ENCODE data around the gene PODXL2. TPM values are rescaled to one million over a fixed set of nuclear protein-coding genes. Genes with fewer than 3 reads are reported as not detected.

PODXL2 gene
- total and polyA plus RNA-seq, 2 of the 8 experiments (the other 6 are each of a cell fraction or from before 2014, with no cell fraction given), result 27.6 to 31.6 TPM

- Histone ChIP-seq H3K36me3 (ENCODE audit: control insufficient read depth in 2 of 4, insufficient read depth in 4 of 4, low read length in 3 of 4) (no peaks in the 10 kb centered on the region), H3K27ac (ENCODE audit: low read depth, low read length) (no peak overlapping the region), H4K5ac (ENCODE audit: insufficient read length, low read depth, low read length) (no peak overlapping the region), H2BK120ac (replicated peaks; ENCODE audit: low read depth, low read length) (no peak overlapping the region), H2BK5ac (ENCODE audit: low read depth, low read length) (no peak overlapping the region), H3K9ac (replicated peaks in 1 of 4; ENCODE audit: extremely low read depth in 1 of 4, low read depth in 3 of 4, low read length in 3 of 4) (peak overlapping the region in 3 of 4 experiments; percentile 13 to 62 (median 40); a peak in 4 of 7 replicates), H3K23me2 (ENCODE audit: low read depth, low read length) (peaks cover 12% of the 10 kb centered on the region; the same call in 1 of the 2 replicates), H3K27me3 (replicated peaks in 1 of 4; ENCODE audit: control insufficient read depth in 3 of 4, extremely low read depth in 1 of 4, insufficient read depth in 3 of 4, low read length in 3 of 4) (no peaks in the 10 kb centered on the region; a peak in 2 of 7 replicates), H2BK12ac (ENCODE audit: low read depth, low read length) (no peak overlapping the region), H3K4me1 (replicated peaks in 1 of 4; ENCODE audit: control insufficient read depth in 3 of 4, insufficient read depth in 4 of 4, low read length in 3 of 4) (peaks cover 0 to 14% (median 10%) of the 10 kb centered on the region in 4 experiments; a peak in 6 of 7 replicates), H3K18ac (ENCODE audit: extremely low read depth, low read length) (no peak overlapping the region; the same call in 1 of the 2 replicates), H2AK5ac (ENCODE audit: low read depth, low read length) (no peak overlapping the region), H3K56ac (replicated peaks; ENCODE audit: insufficient read length, low read depth, low read length) (no peak overlapping the region), H4K20me1 (replicated peaks in 1 of 2; ENCODE audit: control insufficient read depth in 1 of 2, insufficient read depth in 2 of 2, low read length in 2 of 2) (no peaks in the 10 kb centered on the region), H3K4me3 (ENCODE audit: extremely low read depth in 1 of 4, insufficient read depth in 2 of 4, low read depth in 3 of 4, low read length in 4 of 4) (peak overlapping the region; percentile 58 to 98 (median 78)), H3K79me2 (ENCODE audit: control insufficient read depth in 1 of 2, insufficient read depth in 2 of 2, low read length in 2 of 2) (no peaks in the 10 kb centered on the region), H4K8ac (ENCODE audit: extremely low read depth, insufficient read depth, low read length) (peak overlapping the region; percentile 84), H3K4me2 (ENCODE audit: insufficient read depth in 1 of 2, low read depth in 2 of 2, low read length in 2 of 2) (peak overlapping the region; percentile 87 to 97), H2AFZ (ENCODE audit: low read length) (peak overlapping the region; percentile 6; the same call in 1 of the 2 replicates), H2BK20ac (ENCODE audit: low read length) (0 out of 2 replicates have a peak overlapping the region, but pooled peaks have one; percentile 13), H4K91ac (replicated peaks; ENCODE audit: insufficient read length, low read length) (no peak overlapping the region), H3K14ac (ENCODE audit: insufficient read length) (no peak overlapping the region), H3K23ac (ENCODE audit: insufficient read length) (no peak overlapping the region), H3K4ac (replicated peaks; ENCODE audit: insufficient read length, low read depth, low read length) (peak overlapping the region; percentile 44), H3K9me3 (ENCODE audit: insufficient read depth in 2 of 2, low read depth in 1 of 2, low read length in 1 of 2) (no peaks in the 10 kb centered on the region), H2BK15ac (ENCODE audit: low read length) (peak overlapping the region; percentile 84; the same call in 1 of the 2 replicates), H3K79me1 (ENCODE audit: low read depth, low read length) (no peaks in the 10 kb centered on the region)
- peak in 1 of 2 experiments; percentile 66 for DNase-seq (ENCODE audit: low read depth in 1 of 2, low spot score in 2 of 2)
- ChIA-PET CTCF (ENCODE audit: partially characterized antibody) (interaction anchor here (1.2 to 1.3 kb wide), 2 partner anchors 22 to 158 kb away, joined by 3 to 4 read pairs; no protein-coding TSS in a partner anchor), POLR2A (ENCODE audit: partially characterized antibody) (interaction anchor here (1.0 kb wide), 1 partner anchor 149 kb away, joined by 3 read pairs; the partner anchor contains the start of gene MGLL)
- no peak for FAIRE-seq
- 14% methylated on average over 43 of the region's 51 CpGs; no CpG with 5 or more reads in 1 of the 2 experiments for WGBS, 2 experiments (ENCODE audit: extremely low coverage in 1 of 2, insufficient coverage in 1 of 2, insufficient read length in 1 of 2, insufficient replicate concordance in 2 of 2, low coverage in 1 of 2, low lambda C conversion rate in 2 of 2, missing lambda C conversion rate in 1 of 2)
- TF ChIP-seq BRCA1 (IDR thresholded peaks at IDR 0.05; ENCODE audit: low read depth, low read length), result no peak
- TF ChIP-seq EZH2 (IDR thresholded peaks at IDR 0.05; ENCODE audit: low read depth, low read length, severe bottlenecking), result no peak
- TF ChIP-seq TAF1 (IDR thresholded peaks at IDR 0.05; ENCODE audit: low read depth, low read length), result no peak
- TF ChIP-seq RBBP5 (IDR thresholded peaks at IDR 0.05; ENCODE audit: borderline replicate concordance, low read depth, low read length), result 0 out of 2 replicates have a peak, but pooled peaks have one; percentile 15
- TF ChIP-seq SP4 (IDR thresholded peaks at IDR 0.05; ENCODE audit: low read length), result no peak
- TF ChIP-seq JUND (IDR thresholded peaks at IDR 0.05; ENCODE audit: low read length), result no peak
- TF ChIP-seq RAD21 (IDR thresholded peaks at IDR 0.05 in 1 of 2, conservative IDR thresholded peaks at IDR 0.05 in 1 of 2; ENCODE audit: low read depth in 2 of 2, low read length in 2 of 2), result no peak
- TF ChIP-seq CBX8 (IDR thresholded peaks at IDR 0.05; ENCODE audit: borderline replicate concordance, low read depth, low read length), result no peak
- TF ChIP-seq KDM4A (IDR thresholded peaks at IDR 0.05; ENCODE audit: low read depth, low read length, severe bottlenecking), result peak; percentile 18
Observed at GRCh38 chr3:127673191-127674100, 44.5 kb downstream of the PODXL2 start.

Data from H1 (cell line).